GM12874 (cell line): Measurements from ENCODE around the gene CCDC191.

ENCODE experiments used
- TF ChIP-seq, protein P1 (sequence below): IDR thresholded peaks from 2 replicates; pipeline ENCODE4 v1.5.1; 2011; ENCODE audit warnings: low read depth, mild to moderate bottlenecking, control low read depth, low read length, moderate library complexity; ENCODE audit not compliant: insufficient read depth

The CCDC191 gene

DNA sequence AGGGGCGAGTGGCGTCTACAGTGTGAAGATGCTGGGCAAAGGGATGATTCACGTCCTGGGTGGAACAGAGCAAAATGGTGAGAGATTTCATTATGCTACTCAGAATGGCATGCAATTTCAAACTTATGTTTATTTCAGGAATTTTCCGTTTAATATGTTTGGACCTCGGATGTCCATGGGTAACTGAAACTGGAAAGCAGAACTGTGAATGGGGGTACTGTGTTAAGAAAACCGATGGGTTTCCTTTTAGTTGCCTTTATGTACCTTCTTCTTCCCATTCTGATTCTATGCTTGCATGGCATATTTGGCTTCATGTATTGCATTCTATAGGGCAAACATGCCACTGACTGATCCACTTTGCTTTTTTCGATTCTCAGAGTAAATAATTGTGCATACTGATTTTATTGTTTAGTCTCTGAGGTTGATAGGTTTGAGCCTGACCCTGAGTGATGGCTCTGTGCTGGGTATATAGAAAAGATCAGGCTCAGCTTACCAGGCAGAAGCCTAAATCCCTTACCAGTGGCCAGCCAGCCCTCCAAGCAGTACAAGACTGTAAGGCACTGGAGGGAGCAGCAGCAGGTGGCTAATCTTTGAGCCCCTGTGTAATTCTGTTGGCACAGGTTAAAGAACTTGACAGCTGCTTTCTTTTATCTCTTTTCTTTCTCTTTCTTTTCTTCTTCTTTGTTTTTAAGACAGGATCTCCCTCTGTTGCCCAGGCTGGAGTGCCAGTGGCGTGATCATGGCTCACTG, 4.8 kb upstream of the CCDC191 start:
- TF ChIP-seq, protein P1, sequence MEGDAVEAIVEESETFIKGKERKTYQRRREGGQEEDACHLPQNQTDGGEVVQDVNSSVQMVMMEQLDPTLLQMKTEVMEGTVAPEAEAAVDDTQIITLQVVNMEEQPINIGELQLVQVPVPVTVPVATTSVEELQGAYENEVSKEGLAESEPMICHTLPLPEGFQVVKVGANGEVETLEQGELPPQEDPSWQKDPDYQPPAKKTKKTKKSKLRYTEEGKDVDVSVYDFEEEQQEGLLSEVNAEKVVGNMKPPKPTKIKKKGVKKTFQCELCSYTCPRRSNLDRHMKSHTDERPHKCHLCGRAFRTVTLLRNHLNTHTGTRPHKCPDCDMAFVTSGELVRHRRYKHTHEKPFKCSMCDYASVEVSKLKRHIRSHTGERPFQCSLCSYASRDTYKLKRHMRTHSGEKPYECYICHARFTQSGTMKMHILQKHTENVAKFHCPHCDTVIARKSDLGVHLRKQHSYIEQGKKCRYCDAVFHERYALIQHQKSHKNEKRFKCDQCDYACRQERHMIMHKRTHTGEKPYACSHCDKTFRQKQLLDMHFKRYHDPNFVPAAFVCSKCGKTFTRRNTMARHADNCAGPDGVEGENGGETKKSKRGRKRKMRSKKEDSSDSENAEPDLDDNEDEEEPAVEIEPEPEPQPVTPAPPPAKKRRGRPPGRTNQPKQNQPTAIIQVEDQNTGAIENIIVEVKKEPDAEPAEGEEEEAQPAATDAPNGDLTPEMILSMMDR, result no peak

DNA sequence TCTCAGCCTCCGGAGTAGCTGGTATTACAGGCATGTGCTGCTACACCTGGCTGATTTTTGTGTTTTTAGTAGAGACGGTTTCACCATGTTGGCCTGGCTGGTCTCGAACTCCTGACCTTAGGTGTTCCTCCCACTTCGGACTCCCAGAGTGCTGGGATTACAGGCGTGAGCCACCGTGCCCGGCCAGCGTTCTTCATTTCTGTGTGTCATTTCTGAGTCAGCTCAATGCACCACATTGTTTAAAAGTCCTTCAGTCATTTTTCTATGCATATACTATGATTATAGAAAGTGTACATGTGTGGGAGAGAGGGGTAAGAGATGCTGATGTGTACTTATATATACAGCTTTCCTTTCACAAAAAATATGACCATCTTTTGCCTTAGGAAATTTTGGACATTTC, 2.3 kb upstream of the CCDC191 start:
- TF ChIP-seq, protein P1, result no peak

DNA sequence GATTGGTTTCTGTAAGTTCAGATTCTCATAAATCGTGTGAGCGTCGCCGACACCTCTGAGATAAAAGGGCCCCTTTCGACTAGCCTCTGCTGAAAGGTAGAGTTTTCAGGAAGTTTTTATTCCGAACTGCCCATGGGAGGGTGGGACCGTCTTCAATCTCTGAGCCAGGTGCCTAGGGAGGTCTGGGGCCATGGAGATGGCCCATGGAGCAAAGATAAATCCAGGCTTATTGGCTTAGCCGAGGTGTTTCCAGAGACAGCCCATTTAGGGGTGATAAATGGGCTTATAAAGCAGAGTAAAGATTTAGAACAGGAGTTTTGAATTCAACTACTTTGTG, 653 bp upstream of the CCDC191 start:
- TF ChIP-seq, protein P1, result no peak

DNA sequence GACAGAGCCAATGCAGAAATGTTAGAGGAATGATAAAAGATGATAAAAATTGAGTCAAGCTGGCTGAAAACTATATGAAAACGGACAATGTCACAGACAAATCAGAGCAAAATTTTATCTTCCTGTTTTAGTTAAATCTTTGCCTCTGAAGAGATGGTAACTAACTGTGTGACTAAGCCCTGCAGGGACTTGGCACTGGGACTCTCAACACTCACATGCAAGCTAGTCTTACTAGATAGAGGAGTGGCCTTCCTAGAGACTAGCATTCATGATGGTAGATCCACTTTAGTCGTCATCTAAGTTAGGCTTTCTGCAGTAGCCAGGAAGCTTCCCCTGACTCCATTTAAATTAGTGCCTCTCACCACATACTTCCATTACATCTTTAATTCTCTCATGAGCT, 4.1 kb downstream of the CCDC191 start:
- TF ChIP-seq, protein P1, result no peak

DNA sequence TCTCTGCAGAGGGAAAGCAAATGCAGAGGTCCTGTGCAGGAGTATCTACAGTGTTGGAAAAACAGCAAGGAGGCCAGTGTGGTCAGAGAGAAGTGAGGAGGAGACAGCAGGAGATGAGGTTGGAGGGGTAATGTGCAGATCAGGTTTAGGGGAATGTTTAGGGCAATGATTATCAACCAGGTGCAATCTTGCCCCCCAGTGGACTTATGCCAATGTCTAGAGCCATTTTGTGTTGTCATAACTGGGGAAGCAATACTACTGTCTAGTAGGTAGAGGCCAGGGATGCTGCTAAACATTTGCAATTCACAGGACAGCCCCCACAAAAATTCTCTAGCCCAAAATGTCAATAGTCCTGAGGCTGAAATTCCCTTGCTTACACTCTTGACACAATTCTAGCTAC, 13.1 kb downstream of the CCDC191 start:
- TF ChIP-seq, protein P1, result no peak

DNA sequence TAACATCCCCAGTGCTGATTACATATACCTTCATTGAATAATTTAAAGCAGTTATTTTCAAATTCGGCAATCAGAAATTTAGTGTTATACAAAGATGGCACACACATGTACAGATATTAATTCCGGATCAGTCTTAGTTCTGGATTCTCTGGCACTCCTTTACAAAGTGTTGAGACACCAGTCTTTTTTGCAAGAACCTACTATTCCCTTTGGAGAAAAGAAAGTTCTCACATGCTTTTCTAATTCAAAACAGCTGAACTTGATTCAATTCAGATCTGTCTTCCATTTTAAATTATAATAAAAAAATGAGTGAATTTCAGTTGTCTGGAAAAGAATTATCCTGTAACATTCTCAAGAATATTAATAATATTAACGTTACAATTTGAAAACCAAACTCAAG, 20.4 kb downstream of the CCDC191 start:
- TF ChIP-seq, protein P1, result no peak

DNA sequence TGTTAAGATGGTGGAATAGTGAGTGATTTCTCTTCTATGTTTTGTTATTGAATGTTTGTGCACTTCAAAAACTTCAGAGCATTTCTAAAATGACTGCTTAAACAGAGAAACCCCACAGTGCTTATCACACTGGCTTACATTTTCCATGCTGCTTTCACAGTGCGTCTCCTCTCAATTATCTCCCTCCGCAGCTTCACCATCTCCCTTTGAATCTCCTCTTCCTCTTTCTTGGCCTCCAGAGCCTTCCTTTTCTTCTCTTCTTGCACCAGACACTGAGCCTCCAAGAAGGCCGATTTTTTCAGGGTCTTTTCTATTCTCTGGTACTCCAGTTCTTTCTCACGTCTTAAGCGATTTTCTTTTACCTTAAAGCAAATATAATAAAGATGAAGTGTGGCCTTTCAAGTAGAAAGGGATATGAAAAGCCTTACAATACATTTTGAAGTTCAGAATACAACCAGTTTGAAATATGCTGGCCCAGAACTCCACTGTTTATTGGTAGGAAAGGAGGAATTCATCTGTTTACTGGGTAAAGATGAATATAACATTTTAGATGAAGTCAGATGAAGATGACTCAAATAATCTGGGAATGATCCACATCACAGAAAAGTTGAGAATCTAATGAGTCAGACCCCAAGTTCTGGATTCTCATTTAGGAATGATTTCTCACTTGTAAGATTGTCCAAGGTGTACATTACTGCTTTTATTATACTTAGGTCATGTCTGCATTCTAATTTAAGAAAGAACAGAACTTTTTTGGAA, 21.4 kb downstream of the CCDC191 start:
- TF ChIP-seq, protein P1, result no peak
